Spleen (tissue), 7 donors: ENCODE results near the gene TMEM129.
A peak's percentile ranks its signal among the peaks of the same experiment; 100 is the strongest.

Experiments
- POLR2A ChIP-seq, 3 donors: fragments of 450-650 bp; IDR thresholded peaks; one replicate each; pipeline ENCODE4 v1.5.1; 2017; ENCODE audit warnings: antibody characterized with exemption in 3 of 3, mild to moderate bottlenecking in 1 of 3
- POLR2AphosphoS5 ChIP-seq, 3 donors: sonication (generic); formaldehyde crosslinking; IDR thresholded peaks; one replicate each; pipeline ENCODE4 v1.5.1; 2017; ENCODE audit warnings: antibody characterized with exemption in 3 of 3
- TF ChIP-seq, protein P1 (sequence below), 11 experiments: fragments of 200-600 bp in 7 of 11; fragments of 450-650 bp in 4 of 11; sonication (generic) in 4 of 11; IDR thresholded peaks in 8 of 11; conservative IDR thresholded peaks in 3 of 11; 1 replicate in 7 of 11; 2 replicates in 4 of 11; pipeline versions ENCODE4 v1.4.0 to v1.8.0; 2016 to 2021; ENCODE audit warnings: antibody characterized with exemption in 11 of 11, inconsistent platforms in 4 of 11, mild to moderate bottlenecking in 1 of 11
- donor health status: DM: no; HTN: no; CAD: no; lungs with moderate emphysema.
- donor health status: DM: no; HTN: no; CAD: no.
- donor health status: DM: no; HTN: no; CAD: no.

DNA sequence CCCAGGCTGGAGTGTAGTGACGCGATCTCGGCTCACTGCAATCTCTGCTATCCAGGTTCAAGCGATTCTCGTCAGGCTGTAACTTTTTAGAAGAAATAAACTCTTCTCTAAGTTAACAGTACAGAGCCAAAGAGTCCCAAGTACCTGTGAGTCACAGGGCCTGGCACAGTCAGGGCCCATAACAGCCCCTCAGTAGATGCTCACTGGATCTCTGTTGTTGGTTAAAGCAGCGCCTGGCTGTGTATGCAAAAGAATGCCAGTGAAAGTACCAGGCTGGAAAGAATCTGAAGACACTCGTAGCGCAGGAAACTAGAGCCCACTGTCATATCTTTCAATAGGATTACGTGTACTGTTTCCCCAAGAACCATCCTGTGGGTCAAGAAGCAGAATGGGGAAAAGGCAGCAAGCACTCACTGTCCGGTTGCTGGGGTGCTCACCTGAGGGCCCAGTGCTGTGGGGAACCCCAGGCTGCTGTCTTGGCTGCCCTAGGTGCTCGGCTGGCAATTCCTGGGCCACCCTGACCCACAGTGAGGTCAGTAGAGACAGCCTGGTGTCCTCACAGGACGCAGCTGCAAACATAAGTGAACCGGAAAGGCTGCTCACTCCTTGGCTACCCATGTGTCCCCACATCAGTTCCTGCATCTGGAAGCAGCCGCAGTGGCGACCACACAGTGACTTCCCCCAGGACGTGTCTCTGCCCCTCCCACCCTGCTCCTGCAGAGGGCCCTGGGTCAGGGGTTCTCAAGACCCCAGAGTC lies 5.9 kb downstream of the TMEM129 start:
- TF ChIP-seq, protein P1, sequence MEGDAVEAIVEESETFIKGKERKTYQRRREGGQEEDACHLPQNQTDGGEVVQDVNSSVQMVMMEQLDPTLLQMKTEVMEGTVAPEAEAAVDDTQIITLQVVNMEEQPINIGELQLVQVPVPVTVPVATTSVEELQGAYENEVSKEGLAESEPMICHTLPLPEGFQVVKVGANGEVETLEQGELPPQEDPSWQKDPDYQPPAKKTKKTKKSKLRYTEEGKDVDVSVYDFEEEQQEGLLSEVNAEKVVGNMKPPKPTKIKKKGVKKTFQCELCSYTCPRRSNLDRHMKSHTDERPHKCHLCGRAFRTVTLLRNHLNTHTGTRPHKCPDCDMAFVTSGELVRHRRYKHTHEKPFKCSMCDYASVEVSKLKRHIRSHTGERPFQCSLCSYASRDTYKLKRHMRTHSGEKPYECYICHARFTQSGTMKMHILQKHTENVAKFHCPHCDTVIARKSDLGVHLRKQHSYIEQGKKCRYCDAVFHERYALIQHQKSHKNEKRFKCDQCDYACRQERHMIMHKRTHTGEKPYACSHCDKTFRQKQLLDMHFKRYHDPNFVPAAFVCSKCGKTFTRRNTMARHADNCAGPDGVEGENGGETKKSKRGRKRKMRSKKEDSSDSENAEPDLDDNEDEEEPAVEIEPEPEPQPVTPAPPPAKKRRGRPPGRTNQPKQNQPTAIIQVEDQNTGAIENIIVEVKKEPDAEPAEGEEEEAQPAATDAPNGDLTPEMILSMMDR (IDR thresholded peaks at IDR 0.05 in 8 of 11, conservative IDR thresholded peaks at IDR 0.05 in 3 of 11), result no peak
- peak; percentile 75 to 83 (median 81) for TF ChIP-seq POLR2AphosphoS5 (IDR thresholded peaks at IDR 0.05)
- no peak for TF ChIP-seq POLR2A (IDR thresholded peaks at IDR 0.05)
